GM10266 (cell line): ENCODE results near the gene PDE8A.

ENCODE experiments used
- DNase-seq: peaks from one replicate; pipeline ENCODE4 v3.0.0; 2012; ENCODE audit errors: extremely low spot score
- TF ChIP-seq, protein P1 (sequence below): IDR thresholded peaks from 2 replicates; pipeline ENCODE4 v1.5.1; 2012; ENCODE audit warnings: mild to moderate bottlenecking, low read depth; ENCODE audit not compliant: control insufficient read depth, insufficient read depth; ENCODE audit errors: missing control alignments

PDE8A gene

DNA sequence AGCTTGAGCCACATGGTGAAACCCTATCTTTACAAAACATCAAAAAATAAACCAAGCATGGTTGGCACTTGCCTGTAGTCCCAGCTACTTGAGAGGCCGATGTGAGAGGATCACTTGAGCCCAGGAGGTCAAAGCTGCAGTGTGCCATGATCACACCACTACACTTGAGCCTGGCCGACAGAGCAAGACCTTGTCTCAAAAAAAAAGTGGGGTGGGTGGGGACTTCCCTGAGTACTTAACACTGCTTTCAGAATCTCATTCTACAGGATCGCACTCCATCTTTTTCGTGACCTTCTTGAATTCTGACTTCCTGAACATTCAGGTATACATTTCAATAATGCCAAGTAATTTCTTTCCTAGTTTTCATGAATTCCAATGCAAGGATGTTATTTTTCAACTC lies 91.3 kb downstream of the PDE8A start:
- DNase-seq = no peak
- TF ChIP-seq, protein P1, sequence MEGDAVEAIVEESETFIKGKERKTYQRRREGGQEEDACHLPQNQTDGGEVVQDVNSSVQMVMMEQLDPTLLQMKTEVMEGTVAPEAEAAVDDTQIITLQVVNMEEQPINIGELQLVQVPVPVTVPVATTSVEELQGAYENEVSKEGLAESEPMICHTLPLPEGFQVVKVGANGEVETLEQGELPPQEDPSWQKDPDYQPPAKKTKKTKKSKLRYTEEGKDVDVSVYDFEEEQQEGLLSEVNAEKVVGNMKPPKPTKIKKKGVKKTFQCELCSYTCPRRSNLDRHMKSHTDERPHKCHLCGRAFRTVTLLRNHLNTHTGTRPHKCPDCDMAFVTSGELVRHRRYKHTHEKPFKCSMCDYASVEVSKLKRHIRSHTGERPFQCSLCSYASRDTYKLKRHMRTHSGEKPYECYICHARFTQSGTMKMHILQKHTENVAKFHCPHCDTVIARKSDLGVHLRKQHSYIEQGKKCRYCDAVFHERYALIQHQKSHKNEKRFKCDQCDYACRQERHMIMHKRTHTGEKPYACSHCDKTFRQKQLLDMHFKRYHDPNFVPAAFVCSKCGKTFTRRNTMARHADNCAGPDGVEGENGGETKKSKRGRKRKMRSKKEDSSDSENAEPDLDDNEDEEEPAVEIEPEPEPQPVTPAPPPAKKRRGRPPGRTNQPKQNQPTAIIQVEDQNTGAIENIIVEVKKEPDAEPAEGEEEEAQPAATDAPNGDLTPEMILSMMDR = no peak

GRCh38 chr15:85073556-85074194 lies 92.0 kb downstream of the PDE8A start:
- TF ChIP-seq, protein P1 = no peak
- peak; percentile 32 for DNase-seq

DNA sequence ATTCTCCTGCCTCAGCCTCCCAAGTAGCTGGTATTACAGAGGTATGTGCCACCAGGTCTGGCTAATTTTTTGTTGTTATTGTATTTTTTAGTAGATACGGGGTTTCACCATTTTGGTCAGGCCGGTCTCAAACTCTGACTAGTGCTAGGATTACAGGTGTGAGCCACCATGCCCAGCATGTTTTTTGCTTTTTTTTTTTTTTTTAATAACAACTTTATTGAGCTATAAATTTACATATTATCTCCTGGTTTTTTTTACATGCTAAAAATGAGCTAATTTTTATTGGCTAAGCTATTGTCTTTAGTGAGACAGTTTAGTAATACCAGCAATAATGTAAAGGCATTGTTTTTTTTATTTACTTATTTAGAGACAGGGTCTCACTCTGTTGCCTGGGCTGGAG lies 105.2 kb downstream of the PDE8A start:
- DNase-seq = no peak
- TF ChIP-seq, protein P1 = no peak

DNA sequence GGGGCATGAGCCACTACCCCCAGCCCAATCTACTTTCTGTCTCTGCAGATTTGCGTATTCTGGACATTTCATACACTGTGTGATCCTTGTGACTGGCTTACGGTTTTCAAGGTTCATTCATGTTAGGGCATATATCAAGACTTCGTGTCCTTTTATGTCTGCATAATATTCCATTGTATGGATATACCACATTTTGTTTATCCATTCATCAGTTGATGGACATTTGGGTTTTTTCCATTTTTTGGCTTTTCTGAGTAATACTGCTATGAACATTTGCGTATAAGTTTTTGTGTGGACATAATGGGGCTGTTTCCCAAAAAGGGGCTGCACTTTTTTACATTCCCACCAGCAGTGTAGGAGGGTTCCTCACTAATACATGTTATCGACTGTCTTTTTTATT lies 106.6 kb downstream of the PDE8A start:
- TF ChIP-seq, protein P1 = no peak
- DNase-seq = no peak

GRCh38 chr15:85089929-85090597 lies 108.4 kb downstream of the PDE8A start:
- TF ChIP-seq, protein P1 = no peak
- no peak for DNase-seq

DNA sequence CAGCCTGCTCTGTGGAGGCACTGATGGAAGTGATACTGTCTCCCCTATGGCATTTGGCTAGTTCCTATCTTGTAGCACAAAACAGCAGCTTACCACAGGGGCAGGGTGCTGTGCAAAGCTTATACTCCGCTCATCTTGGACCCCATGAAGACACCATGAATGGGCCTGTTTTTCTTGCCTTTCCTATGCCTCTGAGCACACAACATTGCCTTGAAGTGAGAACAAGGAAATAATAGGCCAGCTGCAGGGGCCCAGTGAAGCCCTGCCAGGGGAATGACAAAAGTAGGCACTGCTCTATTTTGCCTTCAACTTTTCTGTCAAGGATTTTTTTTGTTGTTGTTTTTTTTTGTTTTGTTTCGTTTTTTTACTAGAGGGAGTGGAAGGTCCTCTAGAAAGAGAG lies 110.3 kb downstream of the PDE8A start:
- TF ChIP-seq, protein P1 = no peak
- no peak for DNase-seq

DNA sequence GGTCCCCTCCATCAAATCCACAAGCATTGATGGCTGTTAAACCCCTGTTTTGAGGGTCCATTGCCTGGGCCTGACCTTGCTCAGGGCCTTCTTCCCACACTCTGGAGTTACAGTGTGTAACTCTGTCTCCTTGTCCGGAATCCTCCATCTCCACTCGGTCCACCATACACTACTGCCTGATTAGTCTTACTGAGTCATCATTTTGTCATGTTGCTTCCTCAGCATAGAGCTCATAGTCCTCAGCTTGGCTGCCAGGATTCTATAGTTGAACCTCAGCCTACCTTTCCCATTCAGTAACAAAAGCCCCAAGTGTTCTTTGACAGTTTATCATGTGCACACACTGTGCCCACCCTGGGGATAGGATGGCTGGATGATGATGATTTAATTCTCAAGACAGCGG lies 113.0 kb downstream of the PDE8A start:
- TF ChIP-seq, protein P1 = no peak
- no peak for DNase-seq
